Psoas muscle (tissue), 8 donors: ENCODE measurements around the gene TLDC2. TPM values are rescaled to one million over a fixed set of nuclear protein-coding genes. Genes with fewer than 3 reads are reported as not detected.

Source experiments
- ATAC-seq, 4 donors: fragments of 200-7000 bp; cut with Tn5 transposase; one replicate each; pipeline ENCODE4 v1.9.1; 2020; ENCODE audit warnings: moderate library complexity in 3 of 4, mild to moderate bottlenecking in 2 of 4
- DNase-seq, 2 donors: peaks; one replicate each; pipeline ENCODE4 v3.0.0-alpha.2; 2020
- H3K27ac ChIP-seq: fragments of 200-600 bp; one replicate; pipeline ENCODE4 v1.8.0; 2022
- H3K27me3 ChIP-seq, 3 donors: fragments of 200-600 bp in 1 of 3; one replicate each; pipeline versions ENCODE4 v1.6.1 to v1.8.0; 2013 to 2022; ENCODE audit warnings: low read length in 2 of 3, mild to moderate bottlenecking in 2 of 3, moderate library complexity in 1 of 3; ENCODE audit not compliant: insufficient read depth in 3 of 3
- H3K36me3 ChIP-seq, 2 donors: fragments of 200-600 bp in 1 of 2; one replicate each; pipeline versions ENCODE4 v1.6.1 to v1.8.0; 2013 to 2022; ENCODE audit warnings: low read depth in 1 of 2, mild to moderate bottlenecking in 1 of 2, moderate library complexity in 1 of 2; ENCODE audit not compliant: insufficient read depth in 1 of 2
- H3K4me1 ChIP-seq: fragments of 200-600 bp; one replicate; pipeline ENCODE4 v1.8.0; 2022
- H3K4me3 ChIP-seq: fragments of 200-600 bp; one replicate; pipeline ENCODE4 v1.8.0; 2022; ENCODE audit warnings: mild to moderate bottlenecking
- H3K9me3 ChIP-seq: fragments of 200-600 bp; one replicate; pipeline ENCODE4 v1.8.0; 2022
- CTCF ChIP-seq: fragments of 200-600 bp; IDR thresholded peaks from one replicate; pipeline ENCODE4 v1.8.0; 2022; ENCODE audit warnings: antibody characterized with exemption
- WGBS, 3 donors: extraction: QIAGEN DNeasy Blood & Tissue Kit; methylation state at CpG; one replicate each; pipeline versions ENCODE4 v1.1.6 to v1.1.7; 2013; 5-methylcytosine and 5-hydroxymethylcytosine counted together
- intact Hi-C, 2 donors: fragments of 100-400 bp; cut with DNase I; formaldehyde crosslinking; loops; one replicate each; pipeline versions ENCODE4 v1.11.0 to v1.14.2; 2022
- long read RNA-seq, 2 donors: library from polyadenylated mRNA; unstranded; transcript quantifications; one replicate each; pipeline ENCODE4 v2.0.0, GENCODE V29; 2021
- polyA plus RNA-seq, 3 donors: library from polyadenylated mRNA; stranded (reverse); fragments of 200-250 nt; gene quantifications; one replicate each; pipeline ENCODE4 v1.2.3, GENCODE V29; 2013
- total RNA-seq, 4 donors: library from RNA; stranded (reverse); fragmentation: NEBNext Ultra II Directional in 2 of 4; extraction: Animal tissue kit (Norgen Biotek cat#: 25700) in 2 of 4; gene quantifications; one replicate each; pipeline versions ENCODE4 v1.2.1 to v1.2.4, GENCODE V29; 2021 to 2023
- donor health status: healthy with polysubstance abuse.
- donor health status: DM: no; HTN: no; CAD: no; lungs with moderate emphysema.
- donor health status: Bipolar disorder and iron deficiency.
- donor health status: healthy.
- donor health status: DM: yes; HTN: yes; CAD: no.
- donor health status: DM: no; HTN: no; CAD: no.
- donor health status: DM: no; HTN: no; CAD: no.
- donor health status: DM: yes; HTN: yes; CAD: no.

The TLDC2 gene
- total RNA-seq (under 1 TPM in 1 of 4 donors, not detected in 3; 0.15 TPM), polyA plus RNA-seq (under 1 TPM in 2 of 3 donors, not detected in 1; 0.04 to 0.05 TPM)
- long read RNA-seq, donor 1, result 0 reads
- long read RNA-seq, donor 2, result 0 reads

GRCh38 chr20:36875702-36876472 lies at the start of gene TLDC2:
Gene TLDC2 (plus strand): TSS chr20:36876138. CDS start chr20:36876175, 37 bp downstream.
- ATAC-seq (no peak), DNase-seq (no peak)
- intact Hi-C loops, result no loop called here
- WGBS, 3 donors, result 79 to 88% (median 85%) methylated on average over 14 of the region's 14 CpGs
- H3K4me3 ChIP-seq, result no peak within 1 kb of the TSS
- H3K36me3 ChIP-seq, result no peaks in the 10 kb centered on the region
- no peak for TF ChIP-seq CTCF
- no peaks in the 10 kb centered on the region for H3K4me1 ChIP-seq
- no peaks in the 10 kb centered on the region for H3K9me3 ChIP-seq
- H3K27me3 ChIP-seq, result no peaks in the 10 kb centered on the region
- H3K27ac ChIP-seq, result no peak within 1 kb of the TSS

- Histone ChIP-seq H3K27ac (no peak overlapping the region), H3K9me3 (no peaks in the 10 kb centered on the region), H3K4me1 (peaks cover 6% of the 10 kb centered on the region), H3K27me3 (no peaks in the 10 kb centered on the region), H3K36me3 (peaks cover 0 to 22% of the 10 kb centered on the region in 2 donors), H3K4me3 (no peak overlapping the region)
- WGBS, 3 donors, result 94 to 95% (median 95%) methylated on average over 7 of the region's 7 CpGs
- DNase-seq, result no peak
- no peak for ATAC-seq
- no peak for TF ChIP-seq CTCF
- intact Hi-C loops, result no loop called here
Observed at GRCh38 chr20:36826554-36827244, 49.2 kb upstream of the TLDC2 start.

GRCh38 chr20:36827541-36828279 lies 48.2 kb upstream of the TLDC2 start:
- ATAC-seq (peak; percentile 11 to 72 (median 62)), DNase-seq (peak in 1 of 2 donors; percentile 66)
- H3K27me3 ChIP-seq, result no peaks in the 10 kb centered on the region
- 45 to 54% (median 45%) methylated on average over 11 of the region's 11 CpGs for WGBS, 3 donors
- no peak overlapping the region for H3K4me3 ChIP-seq
- intact Hi-C loops, result no loop called here
- H3K4me1 ChIP-seq, result peaks cover 14% of the 10 kb centered on the region
- H3K27ac ChIP-seq, result no peak overlapping the region
- H3K36me3 ChIP-seq, result peaks cover 0 to 22% of the 10 kb centered on the region in 2 donors
- TF ChIP-seq CTCF, result no peak
- no peaks in the 10 kb centered on the region for H3K9me3 ChIP-seq

GRCh38 chr20:36830791-36831691 lies 44.9 kb upstream of the TLDC2 start:
- intact Hi-C loops, result no loop called here
- Histone ChIP-seq H3K27me3 (no peaks in the 10 kb centered on the region), H3K27ac (peak overlapping the region; percentile 61), H3K36me3 (peaks cover 0 to 17% of the 10 kb centered on the region in 2 donors), H3K4me1 (peaks cover 19% of the 10 kb centered on the region), H3K9me3 (no peaks in the 10 kb centered on the region), H3K4me3 (no peak overlapping the region)
- peak; percentile 32 to 53 (median 38) for ATAC-seq
- peak; percentile 74 to 79 for DNase-seq
- no peak for TF ChIP-seq CTCF
- WGBS, 3 donors, result 18 to 31% (median 21%) methylated on average over 7 to 11 of the region's 11 CpGs
